ENCODE measurements around the gene MT1X. TPM values are rescaled to one million over a fixed set of nuclear protein-coding genes. Genes with fewer than 3 reads are reported as not detected.
"Not testable (repeated sequence)": the region's sequence is repeated elsewhere in the genome, so short reads cannot be mapped to it uniquely, and the experiment has no call there.

The MT1X gene
- total RNA-seq, 1 donor from 2014 or later = 3,049 TPM

DNA sequence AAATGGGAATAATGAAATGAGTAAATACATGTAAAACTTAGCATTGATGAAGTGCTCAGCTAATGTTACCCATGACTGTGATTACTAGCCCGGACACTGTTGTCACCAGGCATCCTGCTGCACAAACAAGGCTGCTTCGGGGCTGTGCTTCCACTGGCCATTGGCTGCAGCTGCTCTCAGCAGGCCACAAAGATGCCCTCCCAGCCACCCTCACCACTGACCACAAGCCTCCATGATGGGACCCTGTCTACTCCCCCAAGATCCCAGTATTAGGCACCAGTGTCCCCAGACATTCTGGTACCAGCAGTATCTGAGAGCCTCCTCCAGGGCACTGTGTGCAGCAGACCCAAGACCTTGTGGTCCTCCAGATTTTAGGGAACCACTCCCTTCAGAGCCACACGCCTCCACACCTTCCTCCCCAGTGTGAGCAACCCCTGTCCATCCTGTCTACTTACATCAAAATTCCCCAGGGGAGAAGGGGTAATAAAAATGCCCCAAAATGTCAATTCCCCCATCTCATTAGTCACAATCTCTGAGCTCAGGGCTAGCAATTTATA lies 28.0 kb downstream of the MT1X start:
- H3K9me3 ChIP-seq = no peaks in the 10 kb centered on the region
- no peaks in the 10 kb centered on the region for H3K4me1 ChIP-seq
- no peak overlapping the region for H3K27ac ChIP-seq
- peak in 1 of 2 donors; percentile 47 for DNase-seq (ENCODE audit: extremely low spot score in 2 of 2)
- intact Hi-C loops (cut with DNase I) = no loop called here
- H3K36me3 ChIP-seq = no peaks in the 10 kb centered on the region
- H3K27me3 ChIP-seq = no peaks in the 10 kb centered on the region
- TF ChIP-seq POLR2AphosphoS5 (IDR thresholded peaks at IDR 0.05; ENCODE audit: insufficient read depth in 1 of 2, low read depth in 1 of 2) = no peak
- no peak for TF ChIP-seq POLR2A (IDR thresholded peaks at IDR 0.05)
- TF ChIP-seq CTCF (IDR thresholded peaks at IDR 0.05) = no peak
- no peak overlapping the region for H3K4me3 ChIP-seq

DNA sequence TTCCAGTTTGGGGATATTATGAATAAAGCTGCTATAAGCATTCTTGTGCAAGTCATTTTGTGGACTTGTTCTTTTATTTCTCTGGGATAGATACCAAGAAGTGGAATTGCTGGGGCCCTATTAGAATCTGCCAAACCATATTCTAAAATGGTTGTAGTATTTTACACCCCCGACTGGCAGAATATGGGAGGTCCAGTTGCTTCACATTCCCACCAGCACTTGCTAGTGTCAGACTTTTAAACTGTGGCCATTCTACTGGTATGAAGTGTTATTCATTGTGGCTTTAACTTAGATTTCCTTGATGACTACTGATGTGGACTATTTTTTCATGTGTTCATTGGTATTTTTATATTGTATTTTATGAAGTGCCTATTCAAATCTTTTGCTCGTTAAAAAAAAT lies 29.6 kb downstream of the MT1X start:
- intact Hi-C loops (cut with DNase I) = no loop called here
- Histone ChIP-seq H3K36me3 (no peaks in the 10 kb centered on the region), H3K27ac (no peak overlapping the region), H3K9me3 (no peaks in the 10 kb centered on the region), H3K27me3 (no peaks in the 10 kb centered on the region), H3K4me3 (no peak overlapping the region), H3K4me1 (no peaks in the 10 kb centered on the region)
- TF ChIP-seq POLR2AphosphoS5 (IDR thresholded peaks at IDR 0.05; ENCODE audit: insufficient read depth in 1 of 2, low read depth in 1 of 2) (no peak), CTCF (IDR thresholded peaks at IDR 0.05) (no peak), POLR2A (IDR thresholded peaks at IDR 0.05) (no peak)
- no peak for DNase-seq (ENCODE audit: extremely low spot score in 2 of 2)

GRCh38 chr16:56713794-56714193 lies 31.5 kb downstream of the MT1X start:
- H3K4me1 ChIP-seq = no peaks in the 10 kb centered on the region
- peak in 1 of 2 donors; percentile 37 for DNase-seq (ENCODE audit: extremely low spot score in 2 of 2)
- intact Hi-C loops (cut with DNase I) = no loop called here
- no peaks in the 10 kb centered on the region for H3K36me3 ChIP-seq
- no peaks in the 10 kb centered on the region for H3K9me3 ChIP-seq
- no peaks in the 10 kb centered on the region for H3K27me3 ChIP-seq
- TF ChIP-seq POLR2AphosphoS5 (IDR thresholded peaks at IDR 0.05; ENCODE audit: insufficient read depth in 1 of 2, low read depth in 1 of 2) (no peak), POLR2A (IDR thresholded peaks at IDR 0.05) (no peak), CTCF (IDR thresholded peaks at IDR 0.05) (no peak)
- H3K27ac ChIP-seq = no peak overlapping the region
- no peak overlapping the region for H3K4me3 ChIP-seq

GRCh38 chr16:56715126-56715525 lies 32.9 kb downstream of the MT1X start:
- intact Hi-C loops (cut with DNase I) = no loop called here
- H3K4me3 ChIP-seq = no peak overlapping the region
- no peaks in the 10 kb centered on the region for H3K27me3 ChIP-seq
- H3K36me3 ChIP-seq = no peaks in the 10 kb centered on the region
- TF ChIP-seq POLR2AphosphoS5 (IDR thresholded peaks at IDR 0.05; ENCODE audit: insufficient read depth in 1 of 2, low read depth in 1 of 2) (no peak), CTCF (IDR thresholded peaks at IDR 0.05) (no peak), POLR2A (IDR thresholded peaks at IDR 0.05) (no peak)
- no peaks in the 10 kb centered on the region for H3K9me3 ChIP-seq
- no peaks in the 10 kb centered on the region for H3K4me1 ChIP-seq
- DNase-seq (ENCODE audit: extremely low spot score in 2 of 2) = peak in 1 of 2 donors; percentile 47
- H3K27ac ChIP-seq = no peak overlapping the region

- Histone ChIP-seq H3K4me1 (no peaks in the 10 kb centered on the region), H3K36me3 (no peaks in the 10 kb centered on the region), H3K27ac (no peak overlapping the region), H3K27me3 (no peaks in the 10 kb centered on the region), H3K4me3 (no peak overlapping the region), H3K9me3 (no peaks in the 10 kb centered on the region)
- intact Hi-C loops (cut with DNase I) = no loop called here
- TF ChIP-seq CTCF (IDR thresholded peaks at IDR 0.05) (no peak), POLR2A (IDR thresholded peaks at IDR 0.05) (no peak), POLR2AphosphoS5 (IDR thresholded peaks at IDR 0.05; ENCODE audit: insufficient read depth in 1 of 2, low read depth in 1 of 2) (no peak)
- DNase-seq (ENCODE audit: extremely low spot score in 2 of 2) = peak in 1 of 2 donors; percentile 0
Measured at GRCh38 chr16:56716761-56717160, 34.5 kb downstream of the MT1X start.

- DNase-seq (ENCODE audit: extremely low spot score in 2 of 2); H3K27ac ChIP-seq; H3K4me3 ChIP-seq; intact Hi-C loops (cut with DNase I); H3K27me3 ChIP-seq; H3K4me1 ChIP-seq; H3K36me3 ChIP-seq; H3K9me3 ChIP-seq: not testable (repeated sequence)
Measured at GRCh38 chr16:56717532-56717931, 35.3 kb downstream of the MT1X start.
